GM23338 (cell line): ENCODE measurements around the gene NTNG1. TPM values are rescaled to one million over a fixed set of nuclear protein-coding genes. Genes with fewer than 3 reads are reported as not detected.

Experiments
- ATAC-seq: fragments of 200-7000 bp; cut with Tn5 transposase; 3 replicates; pipeline ENCODE4 v1.9.1; 2020
- DNase-seq: peaks from one replicate; pipeline ENCODE4 v3.0.0-alpha.2; 2015; ENCODE audit warnings: low spot score
- H2AFZ ChIP-seq: fragments of 200-600 bp; sonication (generic); 2 replicates; pipeline ENCODE4 v1.8.0; 2016; ENCODE audit warnings: antibody characterized with exemption, mild to moderate bottlenecking, moderate library complexity
- H3F3A ChIP-seq: fragments of 200-600 bp; sonication (generic); replicated peaks from 2 replicates; pipeline ENCODE4 v1.8.0; 2017; ENCODE audit warnings: antibody characterized with exemption, mixed run types, low read depth
- H3K27ac ChIP-seq: fragments of 200-600 bp; sonication (generic); 2 replicates; pipeline ENCODE4 v1.6.1; 2016; ENCODE audit warnings: low read depth
- H3K27me3 ChIP-seq: fragments of 200-600 bp; sonication (generic); 2 replicates; pipeline ENCODE4 v1.8.0; 2016; ENCODE audit warnings: mild to moderate bottlenecking, mixed run types, moderate library complexity; ENCODE audit not compliant: insufficient read depth
- H3K36me3 ChIP-seq: fragments of 200-600 bp; sonication (generic); 2 replicates; pipeline ENCODE4 v1.8.0; 2016; ENCODE audit warnings: mild to moderate bottlenecking; ENCODE audit not compliant: insufficient read depth
- H3K4me1 ChIP-seq: fragments of 200-600 bp; sonication (generic); 2 replicates; pipeline ENCODE4 v1.8.0; 2016; ENCODE audit warnings: mild to moderate bottlenecking, moderate library complexity; ENCODE audit not compliant: insufficient read depth
- H3K4me2 ChIP-seq: fragments of 200-600 bp; sonication (generic); 2 replicates; pipeline ENCODE4 v1.7.1; 2017; ENCODE audit warnings: mixed run types
- H3K4me3 ChIP-seq: fragments of 200-600 bp; sonication (generic); 2 replicates; pipeline ENCODE4 v1.6.1; 2016; ENCODE audit warnings: mixed run types
- H3K79me2 ChIP-seq: fragments of 200-600 bp; sonication (generic); replicated peaks from 2 replicates; pipeline ENCODE4 v1.8.0; 2017; ENCODE audit warnings: mild to moderate bottlenecking; ENCODE audit not compliant: insufficient read depth
- H3K9me2 ChIP-seq: fragments of 200-600 bp; sonication (generic); 2 replicates; pipeline ENCODE4 v1.8.0; 2017; ENCODE audit not compliant: insufficient read depth
- H4K20me1 ChIP-seq: fragments of 200-600 bp; sonication (generic); replicated peaks from 2 replicates; pipeline ENCODE4 v1.8.0; 2017; ENCODE audit warnings: mild to moderate bottlenecking; ENCODE audit not compliant: insufficient read depth
- H3K27ac Mint-ChIP-seq: 2 replicates; pipeline ENCODE4 v1.8.0; 2020; ENCODE audit warnings: inconsistent platforms, mild to moderate bottlenecking, moderate library complexity, mixed read lengths
- H3K27me3 Mint-ChIP-seq: 3 replicates; pipeline ENCODE4 v1.8.0; 2022; ENCODE audit warnings: low read depth, mild to moderate bottlenecking, moderate library complexity, mixed read lengths, inconsistent platforms; ENCODE audit not compliant: insufficient read depth, poor library complexity
- H3K36me3 Mint-ChIP-seq: 3 replicates; pipeline ENCODE4 v1.8.0; 2021; ENCODE audit warnings: low read depth, mild to moderate bottlenecking, inconsistent platforms, moderate library complexity, mixed read lengths
- H3K4me1 Mint-ChIP-seq: 3 replicates; pipeline ENCODE4 v1.8.0; 2020; ENCODE audit warnings: mild to moderate bottlenecking, inconsistent platforms, mixed read lengths
- H3K4me3 Mint-ChIP-seq: 3 replicates; pipeline ENCODE4 v1.8.0; 2021; ENCODE audit warnings: moderate library complexity, mild to moderate bottlenecking, inconsistent platforms, mixed read lengths
- H3K9me3 Mint-ChIP-seq: 3 replicates; pipeline ENCODE4 v1.8.0; 2020; ENCODE audit warnings: moderate library complexity, mild to moderate bottlenecking, inconsistent platforms, mixed read lengths
- CREB1 ChIP-seq: fragments of 250-450 bp; sonication (Bioruptor Pico); IDR thresholded peaks from 2 replicates; pipeline ENCODE4 v1.5.0; 2020; ENCODE audit warnings: low read depth, mild to moderate bottlenecking, moderate library complexity
- EZH2 ChIP-seq: fragments of 200-600 bp; sonication (generic); IDR thresholded peaks from one replicate; pipeline ENCODE4 v1.8.0; 2017; ENCODE audit warnings: antibody characterized with exemption, mild to moderate bottlenecking, low read depth; ENCODE audit not compliant: unreplicated experiment
- EZH2phosphoT487 ChIP-seq: fragments of 200-600 bp; sonication (generic); IDR thresholded peaks from one replicate; pipeline ENCODE4 v1.8.1; 2018; ENCODE audit warnings: antibody characterized with exemption; ENCODE audit not compliant: unreplicated experiment
- JUNB ChIP-seq: IDR thresholded peaks from one replicate; pipeline ENCODE4 v1.6.1; 2016; ENCODE audit warnings: antibody characterized with exemption; ENCODE audit not compliant: unreplicated experiment
- NANOG ChIP-seq: IDR thresholded peaks from 2 replicates; pipeline ENCODE4 v1.6.1; 2016; ENCODE audit warnings: antibody characterized with exemption, borderline replicate concordance
- POLR2AphosphoS5 ChIP-seq: IDR thresholded peaks from 2 replicates; pipeline ENCODE4 v1.6.1; 2016; ENCODE audit warnings: antibody characterized with exemption, low read depth
- STAT1 ChIP-seq: IDR thresholded peaks from one replicate; pipeline ENCODE4 v1.6.1; 2016; ENCODE audit warnings: antibody characterized with exemption; ENCODE audit not compliant: unreplicated experiment
- ZNF114 ChIP-seq: fragments of 250-450 bp; sonication (Bioruptor Pico); IDR thresholded peaks from 2 replicates; pipeline ENCODE4 v1.5.0; 2020; ENCODE audit warnings: mild to moderate bottlenecking, moderate library complexity
- ZNF331 ChIP-seq: fragments of 250-450 bp; sonication (Bioruptor Pico); IDR thresholded peaks from 2 replicates; pipeline ENCODE4 v1.5.0; 2020; ENCODE audit warnings: low read depth, mild to moderate bottlenecking, moderate library complexity
- polyA plus RNA-seq: library from polyadenylated mRNA; unstranded; fragments of >200 nt; fragmentation: Nextera tagmentation; extraction: Ambion mirVana; gene quantifications from 2 replicates; pipeline ENCODE4 v1.2.1, GENCODE V29; 2016
- total RNA-seq: library from RNA; depleted of rRNA; stranded (reverse); fragments of >200 nt; shearing (Covaris generic); gene quantifications from 2 replicates; pipeline ENCODE4 v1.2.3, GENCODE V29; 2014
- TF ChIP-seq, protein P1 (sequence below), 2 experiments: fragments of 200-600 bp in 1 of 2; sonication (generic) in 1 of 2; conservative IDR thresholded peaks; 2 replicates each; pipeline versions ENCODE4 v1.5.1 to v1.6.1; 2016 to 2017; ENCODE audit warnings: antibody characterized with exemption in 2 of 2, low read depth in 2 of 2, mild to moderate bottlenecking in 2 of 2, moderate library complexity in 1 of 2
- TF ChIP-seq, protein P2 (sequence below): IDR thresholded peaks from one replicate; pipeline ENCODE4 v1.6.1; 2018; ENCODE audit warnings: antibody characterized with exemption; ENCODE audit not compliant: unreplicated experiment
- TF ChIP-seq, protein P3 (sequence below): IDR thresholded peaks from 2 replicates; pipeline ENCODE4 v1.6.1; 2016; ENCODE audit warnings: antibody characterized with exemption

Gene NTNG1
- total and polyA plus RNA-seq, 2 experiments from 2014 or later = 7.2 to 10.3 TPM

DNA sequence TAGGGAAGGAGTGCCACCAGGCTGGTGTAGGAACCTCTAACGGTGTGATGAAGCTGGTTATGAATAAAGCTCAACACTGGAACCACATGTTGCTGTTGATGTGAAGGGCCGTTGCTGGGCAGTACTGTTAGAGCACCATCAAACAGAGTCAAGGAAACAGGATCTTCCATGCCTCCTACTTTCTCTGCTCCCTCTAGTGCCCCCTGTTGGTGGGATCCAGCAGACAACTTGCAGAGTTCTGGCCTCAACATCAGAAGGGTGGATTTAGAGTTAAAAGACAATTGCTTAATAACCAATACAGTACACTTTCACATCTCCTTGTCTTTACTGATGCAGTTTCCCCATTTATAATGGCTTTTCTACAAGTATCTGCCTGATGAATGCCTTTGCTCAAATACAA is 336.4 kb downstream of the NTNG1 start (continued):
- TF ChIP-seq, protein P1, sequence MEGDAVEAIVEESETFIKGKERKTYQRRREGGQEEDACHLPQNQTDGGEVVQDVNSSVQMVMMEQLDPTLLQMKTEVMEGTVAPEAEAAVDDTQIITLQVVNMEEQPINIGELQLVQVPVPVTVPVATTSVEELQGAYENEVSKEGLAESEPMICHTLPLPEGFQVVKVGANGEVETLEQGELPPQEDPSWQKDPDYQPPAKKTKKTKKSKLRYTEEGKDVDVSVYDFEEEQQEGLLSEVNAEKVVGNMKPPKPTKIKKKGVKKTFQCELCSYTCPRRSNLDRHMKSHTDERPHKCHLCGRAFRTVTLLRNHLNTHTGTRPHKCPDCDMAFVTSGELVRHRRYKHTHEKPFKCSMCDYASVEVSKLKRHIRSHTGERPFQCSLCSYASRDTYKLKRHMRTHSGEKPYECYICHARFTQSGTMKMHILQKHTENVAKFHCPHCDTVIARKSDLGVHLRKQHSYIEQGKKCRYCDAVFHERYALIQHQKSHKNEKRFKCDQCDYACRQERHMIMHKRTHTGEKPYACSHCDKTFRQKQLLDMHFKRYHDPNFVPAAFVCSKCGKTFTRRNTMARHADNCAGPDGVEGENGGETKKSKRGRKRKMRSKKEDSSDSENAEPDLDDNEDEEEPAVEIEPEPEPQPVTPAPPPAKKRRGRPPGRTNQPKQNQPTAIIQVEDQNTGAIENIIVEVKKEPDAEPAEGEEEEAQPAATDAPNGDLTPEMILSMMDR (conservative IDR thresholded peaks at IDR 0.05; ENCODE audit: low read depth in 2 of 2) = peak; percentile 74 to 75
- no peak for TF ChIP-seq POLR2AphosphoS5

DNA sequence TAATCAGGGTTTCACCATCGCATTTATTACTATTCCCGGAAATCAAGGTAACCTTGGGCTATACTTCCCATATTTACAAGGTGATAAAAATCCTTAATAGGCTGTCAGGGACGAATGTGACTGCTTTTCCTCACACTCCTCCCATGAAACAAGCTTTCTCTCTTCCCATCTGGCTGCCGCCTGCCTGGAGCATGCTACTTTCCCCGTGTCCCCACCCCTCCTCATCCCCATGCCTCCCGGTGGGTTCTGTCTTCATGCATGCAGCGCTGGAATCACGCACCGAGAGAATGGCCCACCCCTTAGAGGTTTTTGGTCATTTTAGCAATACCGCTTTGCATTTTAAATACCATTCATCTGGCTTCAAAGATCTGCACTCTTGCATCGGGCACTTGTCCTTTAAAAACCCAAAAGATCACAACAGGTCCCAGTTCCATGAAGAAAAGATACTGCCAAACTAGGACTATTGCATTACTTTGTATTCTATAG is 339.1 kb downstream of the NTNG1 start:
- no peak overlapping the region for H3K4me3 Mint-ChIP-seq
- H3K4me1 Mint-ChIP-seq = no peaks in the 10 kb centered on the region
- H3K27ac Mint-ChIP-seq = no peak overlapping the region
- Histone ChIP-seq H3K4me2 (no peak overlapping the region), H3K27me3 (no peaks in the 10 kb centered on the region), H3K79me2 (no peaks in the 10 kb centered on the region), H3K9me2 (peaks cover 6% of the 10 kb centered on the region; the same call in 1 of the 2 replicates), H3F3A (no peaks in the 10 kb centered on the region), H2AFZ (no peak overlapping the region), H3K27ac (no peak overlapping the region), H4K20me1 (no peaks in the 10 kb centered on the region), H3K4me3 (no peak overlapping the region), H3K4me1 (no peaks in the 10 kb centered on the region), H3K36me3 (no peaks in the 10 kb centered on the region)
- no peaks in the 10 kb centered on the region for H3K36me3 Mint-ChIP-seq
- no peaks in the 10 kb centered on the region for H3K27me3 Mint-ChIP-seq
- ATAC-seq (peak; percentile 31; the same call in 2 of the 3 replicates), DNase-seq (no peak)
- no peaks in the 10 kb centered on the region for H3K9me3 Mint-ChIP-seq
- TF ChIP-seq ZNF114 = no peak
- TF ChIP-seq EZH2phosphoT487 = no peak
- TF ChIP-seq, protein P2, sequence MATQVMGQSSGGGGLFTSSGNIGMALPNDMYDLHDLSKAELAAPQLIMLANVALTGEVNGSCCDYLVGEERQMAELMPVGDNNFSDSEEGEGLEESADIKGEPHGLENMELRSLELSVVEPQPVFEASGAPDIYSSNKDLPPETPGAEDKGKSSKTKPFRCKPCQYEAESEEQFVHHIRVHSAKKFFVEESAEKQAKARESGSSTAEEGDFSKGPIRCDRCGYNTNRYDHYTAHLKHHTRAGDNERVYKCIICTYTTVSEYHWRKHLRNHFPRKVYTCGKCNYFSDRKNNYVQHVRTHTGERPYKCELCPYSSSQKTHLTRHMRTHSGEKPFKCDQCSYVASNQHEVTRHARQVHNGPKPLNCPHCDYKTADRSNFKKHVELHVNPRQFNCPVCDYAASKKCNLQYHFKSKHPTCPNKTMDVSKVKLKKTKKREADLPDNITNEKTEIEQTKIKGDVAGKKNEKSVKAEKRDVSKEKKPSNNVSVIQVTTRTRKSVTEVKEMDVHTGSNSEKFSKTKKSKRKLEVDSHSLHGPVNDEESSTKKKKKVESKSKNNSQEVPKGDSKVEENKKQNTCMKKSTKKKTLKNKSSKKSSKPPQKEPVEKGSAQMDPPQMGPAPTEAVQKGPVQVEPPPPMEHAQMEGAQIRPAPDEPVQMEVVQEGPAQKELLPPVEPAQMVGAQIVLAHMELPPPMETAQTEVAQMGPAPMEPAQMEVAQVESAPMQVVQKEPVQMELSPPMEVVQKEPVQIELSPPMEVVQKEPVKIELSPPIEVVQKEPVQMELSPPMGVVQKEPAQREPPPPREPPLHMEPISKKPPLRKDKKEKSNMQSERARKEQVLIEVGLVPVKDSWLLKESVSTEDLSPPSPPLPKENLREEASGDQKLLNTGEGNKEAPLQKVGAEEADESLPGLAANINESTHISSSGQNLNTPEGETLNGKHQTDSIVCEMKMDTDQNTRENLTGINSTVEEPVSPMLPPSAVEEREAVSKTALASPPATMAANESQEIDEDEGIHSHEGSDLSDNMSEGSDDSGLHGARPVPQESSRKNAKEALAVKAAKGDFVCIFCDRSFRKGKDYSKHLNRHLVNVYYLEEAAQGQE = no peak
- TF ChIP-seq, protein P3, sequence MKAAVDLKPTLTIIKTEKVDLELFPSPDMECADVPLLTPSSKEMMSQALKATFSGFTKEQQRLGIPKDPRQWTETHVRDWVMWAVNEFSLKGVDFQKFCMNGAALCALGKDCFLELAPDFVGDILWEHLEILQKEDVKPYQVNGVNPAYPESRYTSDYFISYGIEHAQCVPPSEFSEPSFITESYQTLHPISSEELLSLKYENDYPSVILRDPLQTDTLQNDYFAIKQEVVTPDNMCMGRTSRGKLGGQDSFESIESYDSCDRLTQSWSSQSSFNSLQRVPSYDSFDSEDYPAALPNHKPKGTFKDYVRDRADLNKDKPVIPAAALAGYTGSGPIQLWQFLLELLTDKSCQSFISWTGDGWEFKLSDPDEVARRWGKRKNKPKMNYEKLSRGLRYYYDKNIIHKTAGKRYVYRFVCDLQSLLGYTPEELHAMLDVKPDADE = no peak
- no peak for TF ChIP-seq POLR2AphosphoS5
- no peak for TF ChIP-seq CREB1 (CRISPR knock-in tag)
- TF ChIP-seq, protein P1 (conservative IDR thresholded peaks at IDR 0.05; ENCODE audit: low read depth in 2 of 2) = no peak
- TF ChIP-seq EZH2 = no peak
- TF ChIP-seq JUNB = no peak
- no peak for TF ChIP-seq NANOG
- no peak for TF ChIP-seq ZNF331 (CRISPR knock-in tag)
- TF ChIP-seq STAT1 = no peak
